SK-N-SH (cell line): ENCODE measurements around the gene IL2RA. TPM values are rescaled to one million over a fixed set of nuclear protein-coding genes. Genes with fewer than 3 reads are reported as not detected.

Source experiments
- CTCF ChIA-PET: fragments of 300-600, 350-600 bp; formaldehyde crosslinking; extraction: SDS; loops from one replicate; lab custom pipeline; 2021; lab: Yijun Ruan, JAX
- POLR2A ChIA-PET: fragments of 350-600 bp; sonication (Branson Sonifier 250); formaldehyde crosslinking; extraction: SDS; loops from one replicate; lab custom pipeline; 2020; ENCODE audit warnings: antibody characterized with exemption, inconsistent platforms; lab: Yijun Ruan, JAX
- DNase-seq: peaks from one replicate; pipeline ENCODE4 v3.0.0; 2012
- H2AFZ ChIP-seq: fragments of 200-600 bp; sonication (generic); 2 replicates; pipeline ENCODE4 v1.8.1; 2016; ENCODE audit warnings: antibody characterized with exemption, mild to moderate bottlenecking, low read depth
- H3F3A ChIP-seq: fragments of 200-600 bp; sonication (generic); replicated peaks from 2 replicates; pipeline ENCODE3; 2016; ENCODE audit warnings: antibody characterized with exemption, mild to moderate bottlenecking; ENCODE audit not compliant: insufficient read depth
- H3K27ac ChIP-seq, 2 experiments: fragments of 200-500 bp in 1 of 2; fragments of 200-600 bp in 1 of 2; sonication (Bioruptor generic) in 1 of 2; sonication (generic), shearing (Covaris generic) in 1 of 2; 2 replicates each; pipeline versions ENCODE4 v1.5.1 to v1.6.1; 2014 to 2016; ENCODE audit warnings: low read depth in 2 of 2, inconsistent platforms in 1 of 2, low read length in 1 of 2, mild to moderate bottlenecking in 1 of 2, mixed read lengths in 1 of 2
- H3K27me3 ChIP-seq: fragments of 200-600 bp; sonication (generic), shearing (Covaris generic); 2 replicates; pipeline ENCODE4 v1.6.1; 2016; ENCODE audit warnings: mixed run types; ENCODE audit not compliant: insufficient read depth
- H3K36me3 ChIP-seq, 2 experiments: fragments of 200-500 bp in 1 of 2; fragments of 200-600 bp in 1 of 2; sonication (Bioruptor generic) in 1 of 2; sonication (generic) in 1 of 2; replicated peaks in 1 of 2; 2 replicates each; pipeline versions ENCODE3 to v1.5.1; 2014 to 2016; ENCODE audit warnings: low read length in 1 of 2, mild to moderate bottlenecking in 1 of 2; ENCODE audit not compliant: insufficient read depth in 2 of 2, control insufficient read depth in 1 of 2
- H3K4me1 ChIP-seq, 2 experiments: fragments of 200-500 bp in 1 of 2; fragments of 200-600 bp in 1 of 2; sonication (Bioruptor generic) in 1 of 2; sonication (generic), shearing (Covaris generic) in 1 of 2; 2 replicates each; pipeline versions ENCODE4 v1.5.1 to v1.6.1; 2014 to 2016; ENCODE audit warnings: low read depth in 1 of 2, low read length in 1 of 2, mixed run types in 1 of 2; ENCODE audit not compliant: insufficient read depth in 2 of 2, control insufficient read depth in 1 of 2
- H3K4me2 ChIP-seq: fragments of 200-600 bp; sonication (generic), shearing (Covaris generic); 2 replicates; pipeline ENCODE4 v1.6.1; 2017; ENCODE audit warnings: mixed run types
- H3K4me3 ChIP-seq, 2 experiments: fragments of 200-500 bp in 1 of 2; fragments of 200-600 bp in 1 of 2; sonication (Bioruptor generic) in 1 of 2; sonication (generic), shearing (Covaris generic) in 1 of 2; 2 replicates each; pipeline versions ENCODE4 v1.5.1 to v1.8.1; 2014 to 2016; ENCODE audit warnings: low read depth in 2 of 2, inconsistent platforms in 1 of 2, low read length in 1 of 2, mild to moderate bottlenecking in 1 of 2, mixed read lengths in 1 of 2, moderate library complexity in 1 of 2
- H3K79me2 ChIP-seq: fragments of 200-600 bp; sonication (generic); 2 replicates; pipeline ENCODE4 v1.8.1; 2017; ENCODE audit warnings: mild to moderate bottlenecking; ENCODE audit not compliant: insufficient read depth
- H3K9ac ChIP-seq: fragments of 200-600 bp; sonication (generic); 2 replicates; pipeline ENCODE4 v1.6.1; 2017; ENCODE audit warnings: mixed run types
- H3K9me2 ChIP-seq: fragments of 200-600 bp; sonication (generic); 2 replicates; pipeline ENCODE4 v1.6.1; 2017; ENCODE audit warnings: mixed run types
- H3K9me3 ChIP-seq: fragments of 200-600 bp; sonication (generic); 2 replicates; pipeline ENCODE4 v1.6.1; 2017; ENCODE audit warnings: mixed run types, mild to moderate bottlenecking, moderate library complexity
- H4K20me1 ChIP-seq: fragments of 200-600 bp; sonication (generic); 2 replicates; pipeline ENCODE4 v1.6.1; 2017; ENCODE audit warnings: mild to moderate bottlenecking, mixed run types; ENCODE audit not compliant: insufficient read depth
- CTCF ChIP-seq: fragments of 200-600 bp; sonication (generic); IDR thresholded peaks from 2 replicates; pipeline ENCODE4 v1.6.1; 2017; ENCODE audit warnings: antibody characterized with exemption, mild to moderate bottlenecking, moderate library complexity
- ELF1 ChIP-seq: IDR thresholded peaks from 2 replicates; pipeline ENCODE4 v1.4.0; 2012
- EP300 ChIP-seq, 2 experiments: IDR thresholded peaks; 2 replicates each; pipeline versions ENCODE4 v1.4.0 to v1.6.1; 2012; ENCODE audit warnings: borderline replicate concordance in 1 of 2, low read depth in 1 of 2, low read length in 1 of 2
- EZH2phosphoT487 ChIP-seq: fragments of 200-600 bp; sonication (generic); IDR thresholded peaks from 2 replicates; pipeline ENCODE4 v1.6.1; 2017; ENCODE audit warnings: low read depth, mixed run types, mild to moderate bottlenecking, antibody characterized with exemption, moderate library complexity, borderline replicate concordance
- FOSL2 ChIP-seq: IDR thresholded peaks from 2 replicates; pipeline ENCODE4 v1.4.0; 2012; ENCODE audit warnings: low read depth, mild to moderate bottlenecking, moderate library complexity, borderline replicate concordance
- GABPA ChIP-seq: IDR thresholded peaks from 2 replicates; pipeline ENCODE4 v1.4.0; 2012; ENCODE audit warnings: low read depth, mild to moderate bottlenecking
- GATA2 ChIP-seq: sonication (generic); formaldehyde crosslinking; IDR thresholded peaks from 2 replicates; pipeline ENCODE4 v1.5.0; 2020; ENCODE audit warnings: mild to moderate bottlenecking, missing genetic modification reagents
- JUND ChIP-seq: IDR thresholded peaks from 2 replicates; pipeline ENCODE4 v1.4.0; 2012
- MXI1 ChIP-seq: IDR thresholded peaks from 2 replicates; pipeline ENCODE4 v1.6.1; 2012; ENCODE audit warnings: mild to moderate bottlenecking, low read depth, low read length, improper control_type of control experiment
- NRF1 ChIP-seq: IDR thresholded peaks from 2 replicates; pipeline ENCODE4 v1.6.1; 2012; ENCODE audit warnings: low read depth, mild to moderate bottlenecking, low read length
- RAD21 ChIP-seq: IDR thresholded peaks from 2 replicates; pipeline ENCODE4 v1.6.1; 2012; ENCODE audit warnings: mild to moderate bottlenecking, low read length
- RCOR1 ChIP-seq: fragments of 150-350 bp; IDR thresholded peaks from 2 replicates; pipeline ENCODE4 v1.6.1; 2017; ENCODE audit warnings: antibody characterized with exemption, low read length
- RXRA ChIP-seq: IDR thresholded peaks from 2 replicates; pipeline ENCODE4 v1.4.0; 2012; ENCODE audit warnings: low read depth, mild to moderate bottlenecking, borderline replicate concordance
- SIN3A ChIP-seq: IDR thresholded peaks from 2 replicates; pipeline ENCODE4 v1.6.1; 2012; ENCODE audit warnings: low read depth, mild to moderate bottlenecking, low read length, moderate library complexity, borderline replicate concordance
- TAF1 ChIP-seq: IDR thresholded peaks from 2 replicates; pipeline ENCODE4 v1.6.1; 2012; ENCODE audit warnings: low read depth, mild to moderate bottlenecking, low read length, moderate library complexity, borderline replicate concordance
- TCF12 ChIP-seq: IDR thresholded peaks from 2 replicates; pipeline ENCODE4 v1.4.0; 2012
- WGBS: methylation state at CpG from one replicate; pipeline ENCODE4 v1.1.6; 2017; ENCODE audit warnings: low lambda C conversion rate; 5-methylcytosine and 5-hydroxymethylcytosine counted together
- polyA plus RNA-seq, 3 experiments: library from polyadenylated mRNA; depleted of rRNA; stranded (reverse); fragments of >200 nt; gene quantifications; 2 replicates each; pipeline ENCODE4 v1.2.3, GENCODE V29; 2012
- TF ChIP-seq, protein P1 (sequence below): IDR thresholded peaks from 2 replicates; pipeline ENCODE4; 2012
- TF ChIP-seq, protein P2 (sequence below): IDR thresholded peaks from 2 replicates; pipeline ENCODE4 v1.4.0; 2012; ENCODE audit warnings: low read depth, borderline replicate concordance

The IL2RA gene
- polyA plus RNA-seq, 1 of the 3 experiments (the other 2 are of a cell fraction), result not detected

DNA sequence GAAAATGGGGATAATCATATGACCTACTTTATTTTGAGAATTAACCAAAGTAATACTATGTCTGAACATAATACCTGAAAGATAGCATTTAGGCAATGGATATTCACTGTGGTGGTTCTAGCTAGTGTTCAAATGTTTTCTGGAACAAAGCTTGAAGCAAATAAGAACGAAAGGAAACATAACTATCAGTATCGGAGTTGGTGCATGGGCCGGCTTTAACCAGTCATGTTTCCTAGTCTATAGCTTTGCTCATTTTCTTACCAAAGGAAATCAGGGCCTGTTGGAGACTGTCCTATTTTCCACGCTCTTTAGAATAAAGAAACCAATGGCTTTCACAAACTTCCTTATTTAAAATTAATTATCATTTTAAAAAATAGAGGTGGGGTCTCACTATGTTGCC lies 8.9 kb downstream of the IL2RA start:
- Histone ChIP-seq H3K9ac (no peak overlapping the region), H3K4me3 (no peak overlapping the region), H2AFZ (no peak overlapping the region), H3K27me3 (peaks cover 20% of the 10 kb centered on the region), H3K79me2 (no peaks in the 10 kb centered on the region), H3K9me2 (no peaks in the 10 kb centered on the region), H3K36me3 (no peaks in the 10 kb centered on the region), H3K9me3 (no peaks in the 10 kb centered on the region), H3K27ac (no peak overlapping the region), H3K4me1 (peaks cover 0 to 7% of the 10 kb centered on the region in 2 experiments; a peak in 1 of 4 replicates), H3K4me2 (no peak overlapping the region), H4K20me1 (no peaks in the 10 kb centered on the region), H3F3A (no peaks in the 10 kb centered on the region)
- no peak for DNase-seq
- POLR2A ChIA-PET, result no interaction called here
- CTCF ChIA-PET, result no interaction called here
- 79% methylated on average over 4 of the region's 4 CpGs for WGBS
- TF ChIP-seq MXI1, result no peak
- no peak for TF ChIP-seq TAF1

DNA sequence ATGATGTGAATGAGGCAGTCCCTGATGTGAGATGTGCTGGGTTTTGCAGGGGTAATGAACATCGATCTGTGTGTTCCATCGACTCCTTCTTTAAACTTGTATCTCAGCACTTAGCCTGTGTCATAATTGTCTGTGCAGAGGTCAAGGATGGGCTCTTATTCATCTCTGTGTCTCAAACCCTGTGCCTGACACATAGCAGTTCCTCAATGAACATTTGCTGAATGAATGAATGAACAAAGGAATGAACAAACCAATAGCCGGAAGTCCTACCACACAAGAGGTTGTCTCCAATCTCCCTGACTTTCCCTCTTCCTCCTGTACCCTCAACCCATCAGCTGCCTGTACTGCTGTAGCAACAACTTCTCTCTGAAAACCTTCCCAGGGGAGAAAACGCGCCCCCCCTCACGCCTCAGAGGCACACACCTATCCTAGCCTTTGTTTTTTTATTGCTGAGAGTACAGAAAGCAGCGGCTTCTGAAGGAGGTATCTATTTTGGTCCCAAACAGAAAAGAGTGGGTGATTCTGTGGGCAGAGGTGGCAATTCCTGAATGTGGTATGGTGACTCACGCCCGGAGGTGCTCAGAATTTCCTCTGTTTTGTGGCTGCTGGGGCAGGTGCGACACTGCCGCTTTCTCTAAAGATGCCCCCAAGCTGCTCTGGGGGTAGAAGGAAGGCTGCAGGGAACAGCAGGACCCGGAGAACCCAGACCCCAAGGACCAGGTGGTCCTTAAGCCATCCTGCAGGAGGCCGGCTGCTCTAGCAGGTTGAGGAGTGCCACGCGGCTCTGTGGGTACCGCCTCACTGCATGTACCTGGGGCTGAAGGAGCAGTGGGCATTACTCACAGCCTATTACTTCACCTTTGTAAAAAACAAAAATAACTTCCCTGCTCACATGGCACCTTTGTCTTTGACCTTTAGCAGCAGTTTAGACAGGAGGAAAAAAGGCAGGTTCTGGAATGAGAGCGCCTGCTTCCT lies 9.6 kb downstream of the IL2RA start:
- ChIA-PET CTCF (interaction anchor here (1.8 kb wide), 1 partner anchor 19 kb away, joined by 4 read pairs; no protein-coding TSS in a partner anchor), POLR2A (no interaction called here)
- WGBS, result 85% methylated on average over 16 of the region's 17 CpGs
- Histone ChIP-seq H3K4me2 (no peak overlapping the region), H3K36me3 (no peaks in the 10 kb centered on the region), H3K79me2 (no peaks in the 10 kb centered on the region), H3K27ac (no peak overlapping the region), H3K4me3 (no peak overlapping the region), H3K9ac (no peak overlapping the region), H3K27me3 (peaks cover 13% of the 10 kb centered on the region), H3K9me3 (no peaks in the 10 kb centered on the region), H3K4me1 (peaks cover 0 to 7% of the 10 kb centered on the region in 2 experiments; a peak in 1 of 4 replicates), H2AFZ (no peak overlapping the region), H3K9me2 (no peaks in the 10 kb centered on the region), H3F3A (no peaks in the 10 kb centered on the region), H4K20me1 (no peaks in the 10 kb centered on the region)
- DNase-seq, result no peak
- TF ChIP-seq CTCF (no peak), GATA2 (CRISPR knock-in tag) (no peak), RAD21 (no peak), NRF1 (no peak), EP300 (IDR thresholded peaks at IDR 0.05; ENCODE audit: borderline replicate concordance in 1 of 2, low read depth in 1 of 2, low read length in 1 of 2) (no peak), FOSL2 (no peak), GABPA (no peak), JUND (no peak), TCF12 (no peak), TAF1 (no peak), SIN3A (no peak), RXRA (no peak), MXI1 (no peak), EZH2phosphoT487 (no peak), RCOR1 (no peak), ELF1 (no peak)
- TF ChIP-seq, protein P1, sequence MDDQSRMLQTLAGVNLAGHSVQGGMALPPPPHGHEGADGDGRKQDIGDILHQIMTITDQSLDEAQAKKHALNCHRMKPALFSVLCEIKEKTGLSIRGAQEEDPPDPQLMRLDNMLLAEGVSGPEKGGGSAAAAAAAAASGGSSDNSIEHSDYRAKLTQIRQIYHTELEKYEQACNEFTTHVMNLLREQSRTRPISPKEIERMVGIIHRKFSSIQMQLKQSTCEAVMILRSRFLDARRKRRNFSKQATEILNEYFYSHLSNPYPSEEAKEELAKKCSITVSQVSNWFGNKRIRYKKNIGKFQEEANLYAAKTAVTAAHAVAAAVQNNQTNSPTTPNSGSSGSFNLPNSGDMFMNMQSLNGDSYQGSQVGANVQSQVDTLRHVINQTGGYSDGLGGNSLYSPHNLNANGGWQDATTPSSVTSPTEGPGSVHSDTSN, result no peak
- TF ChIP-seq, protein P2, sequence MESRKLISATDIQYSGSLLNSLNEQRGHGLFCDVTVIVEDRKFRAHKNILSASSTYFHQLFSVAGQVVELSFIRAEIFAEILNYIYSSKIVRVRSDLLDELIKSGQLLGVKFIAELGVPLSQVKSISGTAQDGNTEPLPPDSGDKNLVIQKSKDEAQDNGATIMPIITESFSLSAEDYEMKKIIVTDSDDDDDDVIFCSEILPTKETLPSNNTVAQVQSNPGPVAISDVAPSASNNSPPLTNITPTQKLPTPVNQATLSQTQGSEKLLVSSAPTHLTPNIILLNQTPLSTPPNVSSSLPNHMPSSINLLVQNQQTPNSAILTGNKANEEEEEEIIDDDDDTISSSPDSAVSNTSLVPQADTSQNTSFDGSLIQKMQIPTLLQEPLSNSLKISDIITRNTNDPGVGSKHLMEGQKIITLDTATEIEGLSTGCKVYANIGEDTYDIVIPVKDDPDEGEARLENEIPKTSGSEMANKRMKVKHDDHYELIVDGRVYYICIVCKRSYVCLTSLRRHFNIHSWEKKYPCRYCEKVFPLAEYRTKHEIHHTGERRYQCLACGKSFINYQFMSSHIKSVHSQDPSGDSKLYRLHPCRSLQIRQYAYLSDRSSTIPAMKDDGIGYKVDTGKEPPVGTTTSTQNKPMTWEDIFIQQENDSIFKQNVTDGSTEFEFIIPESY, result no peak
